H1 (cell line): Measurements from ENCODE around the gene FGF11. TPM values are rescaled to one million over a fixed set of nuclear protein-coding genes. Genes with fewer than 3 reads are reported as not detected.

Experiments
- BCL11A ChIP-seq, 2 experiments: IDR thresholded peaks; one replicate each; pipeline ENCODE4 v1.6.1; 2011; ENCODE audit warnings: low read depth in 2 of 2, low read length in 2 of 2, mild to moderate bottlenecking in 2 of 2
- FOSL1 ChIP-seq: IDR thresholded peaks from 2 replicates; pipeline ENCODE4 v1.6.1; 2011; ENCODE audit warnings: mild to moderate bottlenecking, low read depth, low read length, moderate library complexity; ENCODE audit not compliant: insufficient read depth
- RAD21 ChIP-seq, 2 experiments: IDR thresholded peaks in 1 of 2; conservative IDR thresholded peaks in 1 of 2; 2 replicates each; pipeline ENCODE4 v1.6.1; 2011; ENCODE audit warnings: low read depth in 2 of 2, low read length in 2 of 2, improper control_type of control experiment in 1 of 2, inconsistent platforms in 1 of 2, mild to moderate bottlenecking in 1 of 2, moderate library complexity in 1 of 2
- SP1 ChIP-seq: IDR thresholded peaks from 2 replicates; pipeline ENCODE4 v1.6.1; 2011; ENCODE audit warnings: low read depth, low read length
- TBP ChIP-seq: IDR thresholded peaks from 2 replicates; pipeline ENCODE4 v1.6.1; 2011; ENCODE audit warnings: low read depth, low read length, improper control_type of control experiment
- polyA plus RNA-seq, 7 experiments: library from polyadenylated mRNA; depleted of rRNA in 3 of 7; stranded (reverse) in 5 of 7; unstranded in 2 of 7; fragments of >200 nt in 5 of 7; fragments of 200-250 nt in 2 of 7; gene quantifications; 1 replicate in 5 of 7; 2 replicates in 1 of 7; 4 replicates in 1 of 7; pipeline versions ENCODE4 v1.2.1 to v1.2.3, GENCODE V29; 2011 to 2013; ENCODE audit warnings: missing spikeins in 2 of 7, mixed read lengths in 2 of 7
- total RNA-seq: library from RNA; stranded (reverse); fragmentation: NEBNext Ultra II Directional; extraction: Animal tissue kit (Norgen Biotek cat#: 25700); gene quantifications from 2 replicates; pipeline ENCODE4 v1.2.1, GENCODE V29; 2021
- TF ChIP-seq, protein P1 (sequence below): fragments of 300-600 bp; sonication (generic); IDR thresholded peaks from 2 replicates; pipeline ENCODE4 v1.7.1; 2012; ENCODE audit warnings: low read length, moderate library complexity, mild to moderate bottlenecking, inconsistent platforms; ENCODE audit not compliant: insufficient replicate concordance
- TF ChIP-seq, protein P2 (sequence below), 3 experiments: IDR thresholded peaks; 1 replicate in 2 of 3; 2 replicates in 1 of 3; pipeline versions ENCODE4 v1.5.1 to v1.6.1; 2011; ENCODE audit warnings: low read length in 3 of 3, mild to moderate bottlenecking in 3 of 3, inconsistent platforms in 2 of 3, low read depth in 1 of 3, moderate library complexity in 1 of 3; ENCODE audit not compliant: insufficient read depth in 1 of 3; ENCODE audit errors: control extremely low read depth in 1 of 3
- TF ChIP-seq, protein P3 (sequence below): IDR thresholded peaks from 2 replicates; pipeline ENCODE4 v1.6.1; 2011; ENCODE audit warnings: low read length, improper control_type of control experiment

The FGF11 gene
- total and polyA plus RNA-seq, 2 of the 8 experiments (the other 6 are each of a cell fraction or from before 2014, with no cell fraction given): 11.8 to 26.1 TPM

DNA sequence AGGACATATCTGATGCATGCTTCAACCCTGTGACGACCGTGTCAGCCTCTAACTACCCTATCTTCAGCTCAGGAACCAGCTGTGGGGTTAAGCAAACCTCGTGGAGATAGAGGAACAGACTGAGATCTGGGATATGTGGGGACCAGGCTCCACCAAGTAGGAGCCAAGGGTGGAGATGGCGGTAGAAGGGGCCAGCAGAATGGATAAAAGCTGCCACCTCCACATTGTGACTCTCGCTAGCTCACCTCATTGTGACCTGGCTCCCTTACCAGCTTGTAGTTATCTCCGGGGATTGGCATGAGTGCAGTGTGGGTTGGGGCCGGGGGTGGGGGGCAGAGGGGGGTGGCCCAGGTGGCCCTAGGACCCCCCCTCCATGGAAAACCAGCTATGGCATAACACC lies 14.0 kb upstream of the FGF11 start, which contains the start of gene SPEM2 (continued):
- TF ChIP-seq, protein P1, sequence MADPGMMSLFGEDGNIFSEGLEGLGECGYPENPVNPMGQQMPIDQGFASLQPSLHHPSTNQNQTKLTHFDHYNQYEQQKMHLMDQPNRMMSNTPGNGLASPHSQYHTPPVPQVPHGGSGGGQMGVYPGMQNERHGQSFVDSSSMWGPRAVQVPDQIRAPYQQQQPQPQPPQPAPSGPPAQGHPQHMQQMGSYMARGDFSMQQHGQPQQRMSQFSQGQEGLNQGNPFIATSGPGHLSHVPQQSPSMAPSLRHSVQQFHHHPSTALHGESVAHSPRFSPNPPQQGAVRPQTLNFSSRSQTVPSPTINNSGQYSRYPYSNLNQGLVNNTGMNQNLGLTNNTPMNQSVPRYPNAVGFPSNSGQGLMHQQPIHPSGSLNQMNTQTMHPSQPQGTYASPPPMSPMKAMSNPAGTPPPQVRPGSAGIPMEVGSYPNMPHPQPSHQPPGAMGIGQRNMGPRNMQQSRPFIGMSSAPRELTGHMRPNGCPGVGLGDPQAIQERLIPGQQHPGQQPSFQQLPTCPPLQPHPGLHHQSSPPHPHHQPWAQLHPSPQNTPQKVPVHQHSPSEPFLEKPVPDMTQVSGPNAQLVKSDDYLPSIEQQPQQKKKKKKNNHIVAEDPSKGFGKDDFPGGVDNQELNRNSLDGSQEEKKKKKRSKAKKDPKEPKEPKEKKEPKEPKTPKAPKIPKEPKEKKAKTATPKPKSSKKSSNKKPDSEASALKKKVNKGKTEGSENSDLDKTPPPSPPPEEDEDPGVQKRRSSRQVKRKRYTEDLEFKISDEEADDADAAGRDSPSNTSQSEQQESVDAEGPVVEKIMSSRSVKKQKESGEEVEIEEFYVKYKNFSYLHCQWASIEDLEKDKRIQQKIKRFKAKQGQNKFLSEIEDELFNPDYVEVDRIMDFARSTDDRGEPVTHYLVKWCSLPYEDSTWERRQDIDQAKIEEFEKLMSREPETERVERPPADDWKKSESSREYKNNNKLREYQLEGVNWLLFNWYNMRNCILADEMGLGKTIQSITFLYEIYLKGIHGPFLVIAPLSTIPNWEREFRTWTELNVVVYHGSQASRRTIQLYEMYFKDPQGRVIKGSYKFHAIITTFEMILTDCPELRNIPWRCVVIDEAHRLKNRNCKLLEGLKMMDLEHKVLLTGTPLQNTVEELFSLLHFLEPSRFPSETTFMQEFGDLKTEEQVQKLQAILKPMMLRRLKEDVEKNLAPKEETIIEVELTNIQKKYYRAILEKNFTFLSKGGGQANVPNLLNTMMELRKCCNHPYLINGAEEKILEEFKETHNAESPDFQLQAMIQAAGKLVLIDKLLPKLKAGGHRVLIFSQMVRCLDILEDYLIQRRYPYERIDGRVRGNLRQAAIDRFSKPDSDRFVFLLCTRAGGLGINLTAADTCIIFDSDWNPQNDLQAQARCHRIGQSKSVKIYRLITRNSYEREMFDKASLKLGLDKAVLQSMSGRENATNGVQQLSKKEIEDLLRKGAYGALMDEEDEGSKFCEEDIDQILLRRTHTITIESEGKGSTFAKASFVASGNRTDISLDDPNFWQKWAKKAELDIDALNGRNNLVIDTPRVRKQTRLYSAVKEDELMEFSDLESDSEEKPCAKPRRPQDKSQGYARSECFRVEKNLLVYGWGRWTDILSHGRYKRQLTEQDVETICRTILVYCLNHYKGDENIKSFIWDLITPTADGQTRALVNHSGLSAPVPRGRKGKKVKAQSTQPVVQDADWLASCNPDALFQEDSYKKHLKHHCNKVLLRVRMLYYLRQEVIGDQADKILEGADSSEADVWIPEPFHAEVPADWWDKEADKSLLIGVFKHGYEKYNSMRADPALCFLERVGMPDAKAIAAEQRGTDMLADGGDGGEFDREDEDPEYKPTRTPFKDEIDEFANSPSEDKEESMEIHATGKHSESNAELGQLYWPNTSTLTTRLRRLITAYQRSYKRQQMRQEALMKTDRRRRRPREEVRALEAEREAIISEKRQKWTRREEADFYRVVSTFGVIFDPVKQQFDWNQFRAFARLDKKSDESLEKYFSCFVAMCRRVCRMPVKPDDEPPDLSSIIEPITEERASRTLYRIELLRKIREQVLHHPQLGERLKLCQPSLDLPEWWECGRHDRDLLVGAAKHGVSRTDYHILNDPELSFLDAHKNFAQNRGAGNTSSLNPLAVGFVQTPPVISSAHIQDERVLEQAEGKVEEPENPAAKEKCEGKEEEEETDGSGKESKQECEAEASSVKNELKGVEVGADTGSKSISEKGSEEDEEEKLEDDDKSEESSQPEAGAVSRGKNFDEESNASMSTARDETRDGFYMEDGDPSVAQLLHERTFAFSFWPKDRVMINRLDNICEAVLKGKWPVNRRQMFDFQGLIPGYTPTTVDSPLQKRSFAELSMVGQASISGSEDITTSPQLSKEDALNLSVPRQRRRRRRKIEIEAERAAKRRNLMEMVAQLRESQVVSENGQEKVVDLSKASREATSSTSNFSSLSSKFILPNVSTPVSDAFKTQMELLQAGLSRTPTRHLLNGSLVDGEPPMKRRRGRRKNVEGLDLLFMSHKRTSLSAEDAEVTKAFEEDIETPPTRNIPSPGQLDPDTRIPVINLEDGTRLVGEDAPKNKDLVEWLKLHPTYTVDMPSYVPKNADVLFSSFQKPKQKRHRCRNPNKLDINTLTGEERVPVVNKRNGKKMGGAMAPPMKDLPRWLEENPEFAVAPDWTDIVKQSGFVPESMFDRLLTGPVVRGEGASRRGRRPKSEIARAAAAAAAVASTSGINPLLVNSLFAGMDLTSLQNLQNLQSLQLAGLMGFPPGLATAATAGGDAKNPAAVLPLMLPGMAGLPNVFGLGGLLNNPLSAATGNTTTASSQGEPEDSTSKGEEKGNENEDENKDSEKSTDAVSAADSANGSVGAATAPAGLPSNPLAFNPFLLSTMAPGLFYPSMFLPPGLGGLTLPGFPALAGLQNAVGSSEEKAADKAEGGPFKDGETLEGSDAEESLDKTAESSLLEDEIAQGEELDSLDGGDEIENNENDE: no peak
- no peak for TF ChIP-seq BCL11A (IDR thresholded peaks at IDR 0.05; ENCODE audit: low read depth in 2 of 2, low read length in 2 of 2)
- TF ChIP-seq TBP: no peak
- TF ChIP-seq, protein P2, sequence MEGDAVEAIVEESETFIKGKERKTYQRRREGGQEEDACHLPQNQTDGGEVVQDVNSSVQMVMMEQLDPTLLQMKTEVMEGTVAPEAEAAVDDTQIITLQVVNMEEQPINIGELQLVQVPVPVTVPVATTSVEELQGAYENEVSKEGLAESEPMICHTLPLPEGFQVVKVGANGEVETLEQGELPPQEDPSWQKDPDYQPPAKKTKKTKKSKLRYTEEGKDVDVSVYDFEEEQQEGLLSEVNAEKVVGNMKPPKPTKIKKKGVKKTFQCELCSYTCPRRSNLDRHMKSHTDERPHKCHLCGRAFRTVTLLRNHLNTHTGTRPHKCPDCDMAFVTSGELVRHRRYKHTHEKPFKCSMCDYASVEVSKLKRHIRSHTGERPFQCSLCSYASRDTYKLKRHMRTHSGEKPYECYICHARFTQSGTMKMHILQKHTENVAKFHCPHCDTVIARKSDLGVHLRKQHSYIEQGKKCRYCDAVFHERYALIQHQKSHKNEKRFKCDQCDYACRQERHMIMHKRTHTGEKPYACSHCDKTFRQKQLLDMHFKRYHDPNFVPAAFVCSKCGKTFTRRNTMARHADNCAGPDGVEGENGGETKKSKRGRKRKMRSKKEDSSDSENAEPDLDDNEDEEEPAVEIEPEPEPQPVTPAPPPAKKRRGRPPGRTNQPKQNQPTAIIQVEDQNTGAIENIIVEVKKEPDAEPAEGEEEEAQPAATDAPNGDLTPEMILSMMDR (IDR thresholded peaks at IDR 0.05; ENCODE audit: control extremely low read depth in 1 of 3, insufficient read depth in 1 of 3, low read depth in 1 of 3, low read length in 3 of 3): no peak
- no peak for TF ChIP-seq FOSL1
- TF ChIP-seq, protein P3, sequence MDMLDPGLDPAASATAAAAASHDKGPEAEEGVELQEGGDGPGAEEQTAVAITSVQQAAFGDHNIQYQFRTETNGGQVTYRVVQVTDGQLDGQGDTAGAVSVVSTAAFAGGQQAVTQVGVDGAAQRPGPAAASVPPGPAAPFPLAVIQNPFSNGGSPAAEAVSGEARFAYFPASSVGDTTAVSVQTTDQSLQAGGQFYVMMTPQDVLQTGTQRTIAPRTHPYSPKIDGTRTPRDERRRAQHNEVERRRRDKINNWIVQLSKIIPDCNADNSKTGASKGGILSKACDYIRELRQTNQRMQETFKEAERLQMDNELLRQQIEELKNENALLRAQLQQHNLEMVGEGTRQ: no peak
- TF ChIP-seq SP1: no peak
- no peak for TF ChIP-seq RAD21 (IDR thresholded peaks at IDR 0.05 in 1 of 2, conservative IDR thresholded peaks at IDR 0.05 in 1 of 2; ENCODE audit: low read depth in 2 of 2, low read length in 2 of 2)
